GM12878 (cell line): Measurements from ENCODE around the gene LMX1B. TPM values are rescaled to one million over a fixed set of nuclear protein-coding genes. Genes with fewer than 3 reads are reported as not detected.

Experiments used
- ATAC-seq: fragments of 200-7000 bp; cut with Tn5 transposase; 3 replicates; pipeline ENCODE4 v1.9.1; 2020; ENCODE audit warnings: mild to moderate bottlenecking, moderate library complexity
- BruUV-seq: library from RNA; stranded (reverse); fragments of 400-500 nt; replicated peaks from 2 replicates; lab custom pipeline; 2021; lab: Mats Ljungman, UMichigan
- CTCF ChIA-PET: fragments of 300-600 bp; sonication (Branson Sonifier 250); formaldehyde crosslinking; extraction: SDS; loops from one replicate; lab custom pipeline; 2021; ENCODE audit warnings: inconsistent platforms; lab: Yijun Ruan, JAX
- POLR2A ChIA-PET: fragments of 350-600 bp; formaldehyde crosslinking; extraction: SDS; loops from one replicate; lab custom pipeline; 2021; ENCODE audit warnings: inconsistent platforms; lab: Charles Lee
- RAD21 ChIA-PET: fragments of 300-600 bp; sonication (Branson Sonifier 250); formaldehyde crosslinking; loops from one replicate; lab custom pipeline; 2023; ENCODE audit warnings: antibody characterized with exemption; ENCODE audit not compliant: unreplicated experiment; lab: Charles Lee
- SMC1A ChIA-PET: fragments of 300-600 bp; sonication (Branson Sonifier 250); formaldehyde crosslinking; loops from one replicate; lab custom pipeline; 2023; ENCODE audit not compliant: unreplicated experiment, uncharacterized antibody; lab: Charles Lee
- DNase-seq: peaks from one replicate; pipeline ENCODE4 v3.0.0-alpha.2; 2011; ENCODE audit warnings: low read depth, low spot score
- FAIRE-seq: peaks from 3 replicates; lab custom pipeline; 2011; peaks lifted over from hg19 to GRCh38; lab: Jason Lieb, UNC
- H2AFZ ChIP-seq: 2 replicates; pipeline ENCODE4 v1.6.0; 2011; ENCODE audit warnings: low read depth, low read length, control low read depth; ENCODE audit not compliant: control insufficient read depth
- H3K27ac ChIP-seq: 2 replicates; pipeline ENCODE4 v1.5.1; 2011; ENCODE audit warnings: control low read depth; ENCODE audit not compliant: control insufficient read depth, insufficient read depth
- H3K27me3 ChIP-seq, 2 experiments: replicated peaks in 1 of 2; 2 replicates each; pipeline versions ENCODE4 v1.6.0 to v1.6.1; 2011; ENCODE audit warnings: low read length in 1 of 2; ENCODE audit not compliant: control insufficient read depth in 2 of 2, insufficient read depth in 2 of 2
- H3K36me3 ChIP-seq, 2 experiments: 2 replicates each; pipeline ENCODE4 v1.5.1; 2011; ENCODE audit warnings: low read length in 1 of 2; ENCODE audit not compliant: control insufficient read depth in 2 of 2, insufficient read depth in 2 of 2
- H3K4me1 ChIP-seq: 2 replicates; pipeline ENCODE4 v1.6.1; 2011; ENCODE audit warnings: mild to moderate bottlenecking, low read length, moderate library complexity, mixed read lengths; ENCODE audit not compliant: control insufficient read depth, insufficient read depth
- H3K4me2 ChIP-seq: 2 replicates; pipeline ENCODE4 v1.6.0; 2011; ENCODE audit warnings: control low read depth; ENCODE audit not compliant: control insufficient read depth, insufficient read depth
- H3K4me3 ChIP-seq: fragments of 200-600 bp; sonication (generic); 2 replicates; pipeline ENCODE4 v1.5.1; 2016
- H3K79me2 ChIP-seq: 2 replicates; pipeline ENCODE4 v1.6.0; 2011; ENCODE audit warnings: low read length; ENCODE audit not compliant: control insufficient read depth, insufficient read depth
- H3K9ac ChIP-seq: 2 replicates; pipeline ENCODE4 v1.8.0; 2011; ENCODE audit warnings: low read length, control low read depth, mixed read lengths; ENCODE audit not compliant: control insufficient read depth, insufficient read depth
- H3K9me3 ChIP-seq: replicated peaks from 3 replicates; pipeline ENCODE4 v1.5.1; 2011; ENCODE audit warnings: mild to moderate bottlenecking, low read length; ENCODE audit not compliant: control insufficient read depth, insufficient read depth
- H4K20me1 ChIP-seq: 2 replicates; pipeline ENCODE4 v1.6.0; 2011; ENCODE audit not compliant: control insufficient read depth, insufficient read depth
- ATF2 ChIP-seq: IDR thresholded peaks from 2 replicates; pipeline ENCODE4 v1.6.1; 2012; ENCODE audit warnings: low read length, inconsistent platforms
- BACH1 ChIP-seq: fragments of 450-650 bp; IDR thresholded peaks from 2 replicates; pipeline ENCODE4 v1.6.1; 2017; ENCODE audit warnings: mild to moderate bottlenecking, borderline replicate concordance
- BCL11A ChIP-seq: IDR thresholded peaks from 2 replicates; pipeline ENCODE4 v1.6.1; 2011; ENCODE audit warnings: low read depth, low read length
- EED ChIP-seq: sonication (generic); IDR thresholded peaks from 2 replicates; pipeline ENCODE4 v1.6.1; 2016; ENCODE audit warnings: antibody characterized with exemption, low read depth
- EGR1 ChIP-seq, 2 experiments: IDR thresholded peaks; 1 replicate in 1 of 2; 2 replicates in 1 of 2; pipeline ENCODE4 v1.6.1; 2011 to 2012; ENCODE audit warnings: low read depth in 2 of 2, low read length in 2 of 2, borderline replicate concordance in 1 of 2, mild to moderate bottlenecking in 1 of 2, moderate library complexity in 1 of 2
- EZH2 ChIP-seq: IDR thresholded peaks from 2 replicates; pipeline ENCODE4 v1.6.1; 2012; ENCODE audit warnings: low read depth, mild to moderate bottlenecking, control low read depth, inconsistent platforms, low read length, borderline replicate concordance; ENCODE audit not compliant: control insufficient read depth
- GABPA ChIP-seq: IDR thresholded peaks from 2 replicates; pipeline ENCODE4 v1.6.1; 2014; ENCODE audit warnings: antibody characterized with exemption, low read depth, mild to moderate bottlenecking, inconsistent platforms
- GATAD2B ChIP-seq: fragments of 450-650 bp; conservative IDR thresholded peaks from 2 replicates; pipeline ENCODE4 v1.6.1; 2017; ENCODE audit warnings: low read depth, mild to moderate bottlenecking, moderate library complexity
- NFYB ChIP-seq: IDR thresholded peaks from 2 replicates; pipeline ENCODE4 v1.6.1; 2011; ENCODE audit warnings: low read depth, mild to moderate bottlenecking, low read length, improper control_type of control experiment, moderate library complexity; ENCODE audit not compliant: insufficient read depth
- NRF1 ChIP-seq: conservative IDR thresholded peaks from 2 replicates; pipeline ENCODE4 v1.6.1; 2011; ENCODE audit warnings: mild to moderate bottlenecking, low read depth, low read length, improper control_type of control experiment
- SMAD1 ChIP-seq: fragments of 450-650 bp; IDR thresholded peaks from 2 replicates; pipeline ENCODE4 v1.6.1; 2018; ENCODE audit warnings: mild to moderate bottlenecking, low read depth; ENCODE audit not compliant: partially characterized antibody
- SP1 ChIP-seq: IDR thresholded peaks from one replicate; pipeline ENCODE4 v1.6.1; 2011; ENCODE audit warnings: low read depth, low read length
- ZNF384 ChIP-seq: IDR thresholded peaks from 2 replicates; pipeline ENCODE4 v1.6.1; 2012; ENCODE audit warnings: low read depth, mild to moderate bottlenecking, low read length, improper control_type of control experiment, borderline replicate concordance
- ZNF592 ChIP-seq: fragments of 450-650 bp; IDR thresholded peaks from 2 replicates; pipeline ENCODE4 v1.6.1; 2017; ENCODE audit warnings: mild to moderate bottlenecking, moderate library complexity
- WGBS: methylation state at CpG from one replicate; pipeline ENCODE4 v1.1.6; 2016; ENCODE audit warnings: low lambda C conversion rate; ENCODE audit not compliant: insufficient replicate concordance, insufficient coverage; ENCODE audit errors: missing lambda C conversion rate; 5-methylcytosine and 5-hydroxymethylcytosine counted together
- in situ Hi-C: fragments of 300-500 bp; cut with MboI; formaldehyde crosslinking; loops from 9 replicates; pipeline ENCODE4 v1.14.3; 2018; ENCODE audit warnings: mixed read lengths
- intact Hi-C: fragments of 100-400 bp; cut with micrococcal nuclease; formaldehyde crosslinking; loops from one replicate; pipeline ENCODE4 v1.14.2; 2022; ENCODE audit not compliant: unreplicated experiment
- polyA plus RNA-seq, 11 experiments: library from polyadenylated mRNA; depleted of rRNA in 4 of 11; unstranded in 6 of 11; stranded (reverse) in 5 of 11; fragments of >200 nt; fragmentation: Nextera tagmentation in 4 of 11; fragmentation: Illumina TruSeq in 1 of 11; extraction: Ambion mirVana in 4 of 11; extraction: Trizol in 1 of 11; gene quantifications; 1 replicate in 1 of 11; 2 replicates in 10 of 11; pipeline versions ENCODE4 v1.2.1 to v1.2.3, GENCODE V29; 2011 to 2016; ENCODE audit warnings: inconsistent platforms in 2 of 11, missing spikeins in 2 of 11, low read depth in 1 of 11
- total RNA-seq, 4 experiments: library from RNA; depleted of rRNA in 3 of 4; stranded (reverse); fragments of >200 nt in 3 of 4; fragmentation: Illumina TruSeq in 1 of 4; extraction: Trizol in 1 of 4; gene quantifications; 2 replicates each; pipeline versions ENCODE4 v1.2.1 to v1.2.3, GENCODE V29; 2013 to 2021

Gene LMX1B
- total and polyA plus RNA-seq, 10 of the 15 experiments (the other 5 are each of a cell fraction or from before 2014, with no cell fraction given): not detected

- TF ChIP-seq GABPA (no peak), EGR1 (IDR thresholded peaks at IDR 0.05; ENCODE audit: borderline replicate concordance in 1 of 2, low read depth in 2 of 2, low read length in 2 of 2) (no peak), ZNF384 (no peak), EED (no peak), ZNF592 (no peak), NRF1 (no peak), NFYB (no peak), GATAD2B (no peak), BCL11A (no peak), SMAD1 (no peak), EZH2 (no peak), BACH1 (no peak), SP1 (no peak), ATF2 (no peak)
- TF ChIP-seq, all 136 proteins: peak for 0
- H3K79me2 ChIP-seq: no peaks in the 10 kb centered on the region
- H3K4me3 ChIP-seq: no peak overlapping the region
- H4K20me1 ChIP-seq: no peaks in the 10 kb centered on the region
- ChIA-PET RAD21 (no interaction called here), CTCF (no interaction called here), POLR2A (no interaction called here), SMC1A (no interaction called here)
- no peaks in the 10 kb centered on the region for H3K9me3 ChIP-seq
- no peak overlapping the region for H3K27ac ChIP-seq
- no peak for DNase-seq
- in situ Hi-C loops: no loop called here
- no peak for FAIRE-seq
- no peak overlapping the region for H3K4me2 ChIP-seq
- no peak for ATAC-seq
- no peaks in the 10 kb centered on the region for H3K36me3 ChIP-seq
- H3K9ac ChIP-seq: no peak overlapping the region
- no TSS peak for BruUV-seq
- whole genome bisulfite sequencing: 58% methylated on average over 20 of the region's 20 CpGs
- peaks cover 10 to 13% of the 10 kb centered on the region in 2 experiments for H3K27me3 ChIP-seq
- H2AFZ ChIP-seq: no peak overlapping the region
- intact Hi-C loops: no loop called here
- H3K4me1 ChIP-seq: no peaks in the 10 kb centered on the region
These were observed 74.3 kb downstream of the LMX1B start for GRCh38 chr9:126687930-126688461.
